NCI-H2227 (cell line): ENCODE results near the gene PPP1R12B.
"Not testable (repeated sequence)": the region's sequence is repeated elsewhere in the genome, so short reads cannot be mapped to it uniquely, and the experiment has no call there.

Source experiments
- DNase-seq: peaks from one replicate; lab custom pipeline; 2025; ENCODE audit not compliant: unreplicated experiment; lab: John Stamatoyannopoulos, UW

The PPP1R12B gene

GRCh38 chr1:202439308-202439707 is 90.8 kb downstream of the PPP1R12B start:
- no peak for DNase-seq

GRCh38 chr1:202448140-202448539 is 99.6 kb downstream of the PPP1R12B start:
- not testable (repeated sequence) for DNase-seq

GRCh38 chr1:202451641-202452040 is 103.1 kb downstream of the PPP1R12B start:
- DNase-seq = not testable (repeated sequence)

GRCh38 chr1:202452508-202452907 is 104.0 kb downstream of the PPP1R12B start:
- DNase-seq = no peak

- DNase-seq = not testable (repeated sequence)
Measured at GRCh38 chr1:202456372-202457169, 108.1 kb downstream of the PPP1R12B start.

GRCh38 chr1:202458651-202459050 is 110.2 kb downstream of the PPP1R12B start:
- peak; percentile 77 for DNase-seq

- DNase-seq = peak; percentile 40
Measured at GRCh38 chr1:202459470-202460142, 111.1 kb downstream of the PPP1R12B start.

GRCh38 chr1:202460143-202460495 is 111.6 kb downstream of the PPP1R12B start:
- DNase-seq = not testable (repeated sequence)

- DNase-seq = peak; percentile 29
Measured at GRCh38 chr1:202462342-202463076, 114.0 kb downstream of the PPP1R12B start.

- DNase-seq = peak; percentile 48
Measured at GRCh38 chr1:202464153-202464742, 115.7 kb downstream of the PPP1R12B start.

- DNase-seq = not testable (repeated sequence)
Measured at GRCh38 chr1:202465644-202466270, 117.3 kb downstream of the PPP1R12B start.

- DNase-seq = not testable (repeated sequence)
Measured at GRCh38 chr1:202466339-202466738, 117.8 kb downstream of the PPP1R12B start.

- DNase-seq = not testable (repeated sequence)
Measured at GRCh38 chr1:202467381-202467780, 118.9 kb downstream of the PPP1R12B start.

- DNase-seq = not testable (repeated sequence)
Measured at GRCh38 chr1:202468695-202469094, 120.2 kb downstream of the PPP1R12B start.

GRCh38 chr1:202469123-202469522 is 120.6 kb downstream of the PPP1R12B start:
- DNase-seq = not testable (repeated sequence)

- DNase-seq = no peak
Measured at GRCh38 chr1:202471246-202471645, 122.7 kb downstream of the PPP1R12B start.

GRCh38 chr1:202472347-202473124 is 124.0 kb downstream of the PPP1R12B start:
- DNase-seq = peak; percentile 15

GRCh38 chr1:202473266-202474045 is 125.0 kb downstream of the PPP1R12B start:
- DNase-seq = peak; percentile 64

GRCh38 chr1:202479661-202480060 is 131.2 kb downstream of the PPP1R12B start:
- DNase-seq = not testable (repeated sequence)
